HepG2 (cell line): ENCODE data around the gene TMEM131L. TPM values are rescaled to one million over a fixed set of nuclear protein-coding genes. Genes with fewer than 3 reads are reported as not detected.
A peak's percentile ranks its signal among the peaks of the same experiment; 100 is the strongest.

Source experiments
- CSRNP1 ChIP-seq: sonication (generic); formaldehyde crosslinking; IDR thresholded peaks from 2 replicates; pipeline ENCODE4 v1.8.1; 2023; ENCODE audit warnings: mild to moderate bottlenecking, missing genetic modification reagents
- GLI4 ChIP-seq: sonication (generic); formaldehyde crosslinking; IDR thresholded peaks from 2 replicates; pipeline ENCODE4 v1.5.1; 2020; ENCODE audit warnings: missing genetic modification reagents, mild to moderate bottlenecking, moderate library complexity, borderline replicate concordance
- GRHL1 ChIP-seq: sonication (generic); formaldehyde crosslinking; conservative IDR thresholded peaks from 2 replicates; pipeline ENCODE4 v1.8.0; 2022; ENCODE audit warnings: missing genetic modification reagents
- HOXA7 ChIP-seq: sonication (generic); formaldehyde crosslinking; IDR thresholded peaks from 2 replicates; pipeline ENCODE4 v1.8.1; 2022; ENCODE audit warnings: mild to moderate bottlenecking, missing genetic modification reagents, moderate library complexity
- PHF8 ChIP-seq: sonication (generic); formaldehyde crosslinking; IDR thresholded peaks from 2 replicates; pipeline ENCODE4 v1.5.0; 2020; ENCODE audit warnings: missing genetic modification reagents
- PRDM4 ChIP-seq: sonication (generic); formaldehyde crosslinking; IDR thresholded peaks from 2 replicates; pipeline ENCODE4 v1.9.0; 2021; ENCODE audit warnings: missing genetic modification reagents, borderline replicate concordance
- SALL1 ChIP-seq: sonication (generic); formaldehyde crosslinking; IDR thresholded peaks from 2 replicates; pipeline ENCODE4 v1.8.0; 2022; ENCODE audit warnings: mild to moderate bottlenecking, missing genetic modification reagents
- SALL2 ChIP-seq: sonication (generic); formaldehyde crosslinking; IDR thresholded peaks from 2 replicates; pipeline ENCODE4 v1.8.1; 2023; ENCODE audit warnings: mild to moderate bottlenecking, missing genetic modification reagents, inconsistent platforms
- SATB2 ChIP-seq: sonication (generic); formaldehyde crosslinking; IDR thresholded peaks from 2 replicates; pipeline ENCODE4 v1.5.0; 2020; ENCODE audit warnings: missing genetic modification reagents
- SP5 ChIP-seq: IDR thresholded peaks from 2 replicates; pipeline ENCODE4 v1.6.1; 2016; ENCODE audit warnings: low read depth, borderline replicate concordance
- SYNCRIP ChIP-seq: fragments of 200-400 bp; formaldehyde crosslinking; IDR thresholded peaks from 2 replicates; pipeline ENCODE4 v1.6.1; 2018; ENCODE audit warnings: mild to moderate bottlenecking, low read depth, low read length; ENCODE audit not compliant: insufficient read depth
- THRA ChIP-seq: sonication (generic); formaldehyde crosslinking; IDR thresholded peaks from 2 replicates; pipeline ENCODE4 v1.4.0; 2020; ENCODE audit warnings: missing genetic modification reagents, borderline replicate concordance
- YY1 ChIP-seq: IDR thresholded peaks from 2 replicates; pipeline ENCODE4 v1.6.1; 2011; ENCODE audit warnings: low read length, low read depth, moderate library complexity, mild to moderate bottlenecking; ENCODE audit not compliant: insufficient read depth, insufficient replicate concordance
- ZNF224 ChIP-seq: sonication (generic); formaldehyde crosslinking; IDR thresholded peaks from 2 replicates; pipeline ENCODE4 v1.5.0; 2020; ENCODE audit warnings: mild to moderate bottlenecking, missing genetic modification reagents
- ZNF225 ChIP-seq: sonication (generic); formaldehyde crosslinking; IDR thresholded peaks from 2 replicates; pipeline ENCODE4 v1.4.0; 2020; ENCODE audit warnings: mild to moderate bottlenecking, missing genetic modification reagents
- ZNF589 ChIP-seq: sonication (generic); formaldehyde crosslinking; conservative IDR thresholded peaks from 2 replicates; pipeline ENCODE4 v1.8.0; 2022; ENCODE audit warnings: mild to moderate bottlenecking, moderate library complexity, missing genetic modification reagents
- ZNF878 ChIP-seq: sonication (generic); formaldehyde crosslinking; IDR thresholded peaks from 2 replicates; pipeline ENCODE4 v1.8.1; 2023; ENCODE audit warnings: mild to moderate bottlenecking, missing genetic modification reagents, moderate library complexity
- polyA plus RNA-seq, 8 experiments: library from polyadenylated mRNA; depleted of rRNA in 3 of 8; stranded (reverse) in 7 of 8; unstranded in 1 of 8; fragments of >200 nt; fragmentation: Illumina TruSeq in 4 of 8; extraction: Trizol in 4 of 8; gene quantifications; 2 replicates each; pipeline versions ENCODE4 v1.2.1 to v1.2.3, GENCODE V29; 2011 to 2016; ENCODE audit warnings: low read depth in 4 of 8, missing spikeins in 1 of 8, mixed read lengths in 1 of 8; ENCODE audit not compliant: insufficient read depth in 1 of 8
- total RNA-seq, 5 experiments: library from RNA; depleted of rRNA; stranded (reverse); fragments of >200 nt; fragmentation: Illumina TruSeq; extraction: Trizol; gene quantifications; 2 replicates each; pipeline ENCODE4 v1.2.3, GENCODE V29; 2016; ENCODE audit warnings: low read depth in 1 of 5
- TF ChIP-seq, protein P1 (sequence below): sonication (generic); formaldehyde crosslinking; IDR thresholded peaks from 2 replicates; pipeline ENCODE4 v1.4.0; 2020; ENCODE audit warnings: mild to moderate bottlenecking, missing genetic modification reagents

TMEM131L gene
- total and polyA plus RNA-seq, 2 of the 13 experiments (the other 11 are each of a cell fraction or from before 2014, with no cell fraction given): 2.2 to 4.5 TPM

DNA sequence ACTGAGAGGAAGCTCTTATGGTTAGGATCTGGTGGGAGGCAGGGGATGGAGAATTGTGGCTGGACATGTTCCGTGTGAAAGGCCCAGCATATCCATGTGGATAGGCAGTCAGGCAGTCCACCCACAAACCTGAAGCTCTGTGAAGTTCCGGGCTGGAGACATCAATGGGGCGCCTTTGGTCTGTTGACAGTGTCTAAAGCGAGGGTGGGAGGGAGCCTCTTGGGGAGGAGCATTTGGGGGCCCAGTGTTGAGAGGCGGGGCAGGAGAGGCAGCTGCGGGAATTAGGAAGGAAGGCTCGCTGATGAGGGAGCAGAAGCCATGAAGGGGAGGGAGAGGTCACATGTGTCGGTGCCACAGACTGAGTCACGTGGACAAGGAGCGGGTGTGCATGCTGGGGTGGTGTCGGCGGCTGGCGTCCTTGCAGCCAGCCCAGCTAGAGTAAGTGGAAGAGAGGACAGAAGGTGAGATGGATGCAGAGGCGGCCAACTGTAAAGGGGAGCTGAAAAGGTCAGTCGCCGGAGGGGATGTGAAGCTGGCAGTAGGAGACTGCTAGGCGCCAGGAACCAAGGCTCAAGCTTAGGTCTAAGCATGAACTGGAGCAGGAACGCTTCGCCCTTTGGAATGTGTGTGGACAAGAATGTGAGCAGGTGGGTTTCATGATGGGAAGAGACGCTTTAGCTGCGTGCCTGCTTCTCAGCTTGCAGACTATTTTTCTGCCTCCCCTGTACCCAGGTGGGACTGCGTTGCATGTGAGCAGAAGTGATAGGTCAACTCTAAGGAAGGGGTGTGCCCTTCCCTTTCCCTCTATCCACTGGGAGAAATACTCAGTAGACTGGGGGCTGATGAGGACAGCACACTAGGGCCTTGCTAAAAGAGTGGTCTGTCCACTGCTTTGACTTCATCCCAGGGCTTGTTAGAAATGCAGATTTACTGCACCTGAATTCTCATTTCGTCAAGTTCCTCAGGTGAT is 174.0 kb downstream of the TMEM131L start (continued):
- TF ChIP-seq GLI4 (CRISPR knock-in tag): no peak
- TF ChIP-seq GRHL1: no peak
- no peak for TF ChIP-seq YY1
- peak; percentile 37 for TF ChIP-seq SP5 (CRISPR knock-in tag)
- TF ChIP-seq HOXA7 (CRISPR knock-in tag): no peak
- TF ChIP-seq, protein P1, sequence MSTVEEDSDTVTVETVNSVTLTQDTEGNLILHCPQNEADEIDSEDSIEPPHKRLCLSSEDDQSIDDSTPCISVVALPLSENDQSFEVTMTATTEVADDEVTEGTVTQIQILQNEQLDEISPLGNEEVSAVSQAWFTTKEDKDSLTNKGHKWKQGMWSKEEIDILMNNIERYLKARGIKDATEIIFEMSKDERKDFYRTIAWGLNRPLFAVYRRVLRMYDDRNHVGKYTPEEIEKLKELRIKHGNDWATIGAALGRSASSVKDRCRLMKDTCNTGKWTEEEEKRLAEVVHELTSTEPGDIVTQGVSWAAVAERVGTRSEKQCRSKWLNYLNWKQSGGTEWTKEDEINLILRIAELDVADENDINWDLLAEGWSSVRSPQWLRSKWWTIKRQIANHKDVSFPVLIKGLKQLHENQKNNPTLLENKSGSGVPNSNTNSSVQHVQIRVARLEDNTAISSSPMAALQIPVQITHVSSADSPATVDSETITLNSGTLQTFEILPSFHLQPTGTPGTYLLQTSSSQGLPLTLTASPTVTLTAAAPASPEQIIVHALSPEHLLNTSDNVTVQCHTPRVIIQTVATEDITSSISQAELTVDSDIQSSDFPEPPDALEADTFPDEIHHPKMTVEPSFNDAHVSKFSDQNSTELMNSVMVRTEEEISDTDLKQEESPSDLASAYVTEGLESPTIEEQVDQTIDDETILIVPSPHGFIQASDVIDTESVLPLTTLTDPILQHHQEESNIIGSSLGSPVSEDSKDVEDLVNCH (CRISPR knock-in tag): no peak
- no peak for TF ChIP-seq ZNF224 (CRISPR knock-in tag)
- TF ChIP-seq SALL1 (CRISPR knock-in tag): peak; percentile 49; the same call in 1 of the 2 replicates
- TF ChIP-seq SYNCRIP: no peak
- peak; percentile 55; the same call in 1 of the 2 replicates for TF ChIP-seq ZNF225 (CRISPR knock-in tag)
- no peak for TF ChIP-seq SALL2 (CRISPR knock-in tag)
- no peak for TF ChIP-seq ZNF878 (CRISPR knock-in tag)
- no peak for TF ChIP-seq THRA (CRISPR knock-in tag)
- no peak for TF ChIP-seq PRDM4 (CRISPR knock-in tag)
- no peak for TF ChIP-seq SATB2 (CRISPR knock-in tag)
- TF ChIP-seq PHF8 (CRISPR knock-in tag): peak; percentile 18; the same call in 1 of the 2 replicates
- no peak for TF ChIP-seq CSRNP1 (CRISPR knock-in tag)
- TF ChIP-seq ZNF589: 0 out of 2 replicates have a peak, but pooled peaks have one; percentile 54
